OCI-LY7 (cell line): ENCODE results near the gene FAM89B. TPM values are rescaled to one million over a fixed set of nuclear protein-coding genes. Genes with fewer than 3 reads are reported as not detected.

Experiments used
- BruUV-seq: library from RNA; stranded (reverse); fragments of 400-500 nt; replicated peaks from 2 replicates; lab custom pipeline; 2021; lab: Mats Ljungman, UMichigan
- CTCF ChIA-PET: fragments of 300-600 bp; sonication (Branson Sonifier 250); formaldehyde crosslinking; loops from one replicate; lab custom pipeline; 2022; ENCODE audit warnings: antibody characterized with exemption; ENCODE audit not compliant: unreplicated experiment; lab: Charles Lee
- POLR2A ChIA-PET: fragments of 300-600 bp; sonication (Branson Sonifier 250); formaldehyde crosslinking; loops from one replicate; lab custom pipeline; 2022; ENCODE audit warnings: antibody characterized with exemption; lab: Charles Lee
- DNase-seq: peaks from one replicate; pipeline ENCODE4 v3.0.0-alpha.2; 2015; ENCODE audit warnings: low spot score
- H2AFZ ChIP-seq: fragments of 200-600 bp; sonication (generic), shearing (Covaris generic); 2 replicates; pipeline ENCODE4 v1.6.1; 2014; ENCODE audit warnings: mild to moderate bottlenecking, antibody characterized with exemption, low read length, moderate library complexity
- H3K27ac ChIP-seq: fragments of 200-600 bp; sonication (generic); 2 replicates; pipeline ENCODE4 v1.5.1; 2014; ENCODE audit warnings: mixed run types, low read depth, mild to moderate bottlenecking, moderate library complexity, low read length, inconsistent platforms; ENCODE audit not compliant: poor library complexity, severe bottlenecking
- H3K36me3 ChIP-seq: fragments of 200-600 bp; sonication (generic); 2 replicates; pipeline ENCODE4 v1.6.1; 2014; ENCODE audit warnings: mild to moderate bottlenecking, antibody characterized with exemption, low read length, moderate library complexity, mixed read lengths; ENCODE audit not compliant: insufficient read depth
- H3K4me1 ChIP-seq: fragments of 200-600 bp; sonication (generic); 2 replicates; pipeline ENCODE4 v1.5.1; 2014; ENCODE audit warnings: mild to moderate bottlenecking, low read length; ENCODE audit not compliant: insufficient read depth, poor library complexity, severe bottlenecking
- H3K4me2 ChIP-seq: fragments of 200-600 bp; sonication (generic); 2 replicates; pipeline ENCODE4 v1.6.1; 2014; ENCODE audit warnings: mild to moderate bottlenecking, low read length
- H3K4me3 ChIP-seq: fragments of 200-600 bp; sonication (generic); 2 replicates; pipeline ENCODE4 v1.5.1; 2014; ENCODE audit warnings: mild to moderate bottlenecking, low read depth, low read length; ENCODE audit not compliant: poor library complexity, severe bottlenecking
- H3K79me2 ChIP-seq: fragments of 200-600 bp; sonication (generic); 2 replicates; pipeline ENCODE4 v1.6.1; 2016; ENCODE audit warnings: low read depth, mild to moderate bottlenecking, low read length, moderate library complexity, mixed read lengths; ENCODE audit not compliant: insufficient read depth
- H3K9me2 ChIP-seq: fragments of 200-600 bp; sonication (generic); 2 replicates; pipeline ENCODE4 v1.6.1; 2016; ENCODE audit warnings: mild to moderate bottlenecking, low read length, mixed read lengths; ENCODE audit not compliant: insufficient read depth
- H3K9me3 ChIP-seq: fragments of 200-600 bp; sonication (generic); 2 replicates; pipeline ENCODE4 v1.6.1; 2014; ENCODE audit warnings: mild to moderate bottlenecking, mixed run types, low read length, mixed read lengths
- H4K20me1 ChIP-seq: fragments of 200-600 bp; sonication (generic); 2 replicates; pipeline ENCODE4 v1.6.1; 2014; ENCODE audit warnings: mild to moderate bottlenecking, antibody characterized with exemption, low read length, moderate library complexity, mixed read lengths; ENCODE audit not compliant: insufficient read depth
- CTCF ChIP-seq: fragments of 200-600 bp; sonication (generic); conservative IDR thresholded peaks from 2 replicates; pipeline ENCODE4 v1.5.1; 2014; ENCODE audit warnings: mild to moderate bottlenecking, antibody characterized with exemption, low read length, moderate library complexity, mixed read lengths
- EZH2phosphoT487 ChIP-seq: fragments of 200-600 bp; sonication (generic); IDR thresholded peaks from 2 replicates; pipeline ENCODE4 v1.6.1; 2018; ENCODE audit warnings: low read depth, borderline replicate concordance, mild to moderate bottlenecking, mixed run types, antibody characterized with exemption, low read length, moderate library complexity, mixed read lengths
- intact Hi-C: fragments of 100-400 bp; cut with micrococcal nuclease; formaldehyde crosslinking; loops from one replicate; pipeline ENCODE4 v1.10.0; 2022; ENCODE audit not compliant: unreplicated experiment
- total RNA-seq, 2 experiments: library from RNA; depleted of rRNA in 1 of 2; stranded (reverse); fragments of >200 nt in 1 of 2; shearing (Covaris generic) in 1 of 2; gene quantifications; 2 replicates each; pipeline ENCODE4 v1.2.3, GENCODE V29; 2014 to 2022

Gene FAM89B
- total RNA-seq, 2 experiments from 2014 or later: 17.9 to 26.4 TPM

- intact Hi-C loops: no loop called here
- no peaks in the 10 kb centered on the region for H4K20me1 ChIP-seq
- H3K4me1 ChIP-seq: peaks cover 30% of the 10 kb centered on the region
- peaks cover 7% of the 10 kb centered on the region; the same call in 1 of the 2 replicates for H3K79me2 ChIP-seq
- no peak for DNase-seq
- H3K27ac ChIP-seq: no peak overlapping the region
- POLR2A ChIA-PET: interaction anchor here (0.6 kb wide), 1 partner anchor 29 kb away, joined by 3 read pairs; no protein-coding TSS in a partner anchor
- peak overlapping the region; percentile 95 for H3K4me3 ChIP-seq
- TF ChIP-seq CTCF (no peak), EZH2phosphoT487 (no peak)
- BruUV-seq: TSS peak; percentile 53
- H3K36me3 ChIP-seq: peaks cover 10% of the 10 kb centered on the region; the same call in 1 of the 2 replicates
- H3K9me3 ChIP-seq: no peaks in the 10 kb centered on the region
- H3K9me2 ChIP-seq: no peaks in the 10 kb centered on the region
- peak overlapping the region; percentile 22; the same call in 1 of the 2 replicates for H2AFZ ChIP-seq
- CTCF ChIA-PET: interaction anchor here (0.5 to 1.0 kb wide), 4 partner anchors 20 to 765 kb away, joined by 3 to 6 read pairs (median 4); no protein-coding TSS in a partner anchor
- peak overlapping the region; percentile 92 for H3K4me2 ChIP-seq
Observed at GRCh38 chr11:65525546-65526480, 46.5 kb upstream of the FAM89B start.

GRCh38 chr11:65526744-65527143 lies 45.6 kb upstream of the FAM89B start:
- H4K20me1 ChIP-seq: no peaks in the 10 kb centered on the region
- BruUV-seq: no TSS peak
- H3K9me3 ChIP-seq: no peaks in the 10 kb centered on the region
- DNase-seq: no peak
- H3K4me3 ChIP-seq: no peak overlapping the region
- peaks cover 30% of the 10 kb centered on the region for H3K4me1 ChIP-seq
- H3K79me2 ChIP-seq: peaks cover 7% of the 10 kb centered on the region; the same call in 1 of the 2 replicates
- TF ChIP-seq EZH2phosphoT487 (no peak), CTCF (no peak)
- ChIA-PET CTCF (interaction anchor here (0.7 kb wide), 1 partner anchor 211 kb away, joined by 4 read pairs; no protein-coding TSS in a partner anchor), POLR2A (no interaction called here)
- no peaks in the 10 kb centered on the region for H3K9me2 ChIP-seq
- peak overlapping the region; percentile 92; the same call in 1 of the 2 replicates for H3K4me2 ChIP-seq
- H3K36me3 ChIP-seq: peaks cover 20% of the 10 kb centered on the region; the same call in 1 of the 2 replicates
- intact Hi-C loops: no loop called here
- H3K27ac ChIP-seq: no peak overlapping the region
- no peak overlapping the region for H2AFZ ChIP-seq
